Stimulated activated CD4-positive, alpha-beta T cell treated with anti-CD3 and anti-CD28 coated beads, TNF-alpha, amount 100 ng/mL, for 1 hour (primary cell): ENCODE data around the gene CDHR4.

Experiments used
- DNase-seq, 3 donors: peaks; one replicate each; pipeline ENCODE4 v3.0.0-alpha.2; 2020; ENCODE audit warnings: low read depth in 3 of 3, low spot score in 1 of 3

Gene CDHR4

GRCh38 chr3:49745986-49746385, 53.7 kb downstream of the CDHR4 start:
- DNase-seq: no peak
